Testis (tissue), 3 donors: ENCODE measurements around the gene GLDN. TPM values are rescaled to one million over a fixed set of nuclear protein-coding genes. Genes with fewer than 3 reads are reported as not detected.

Experiments used
- DNase-seq: peaks from one replicate; pipeline ENCODE4 v3.0.0-alpha.2; 2019
- H3K27ac ChIP-seq, 2 donors: fragments of 200-600 bp; sonication (generic); one replicate each; pipeline ENCODE4 v1.5.1; 2019
- H3K27me3 ChIP-seq: fragments of 200-600 bp; sonication (generic); one replicate; pipeline ENCODE4 v1.5.1; 2019
- H3K36me3 ChIP-seq: fragments of 200-600 bp; sonication (generic); one replicate; pipeline ENCODE4 v1.5.1; 2017; ENCODE audit warnings: low read depth; ENCODE audit errors: missing control alignments
- H3K4me1 ChIP-seq: fragments of 200-600 bp; sonication (generic); one replicate; pipeline ENCODE4 v1.5.1; 2019
- H3K4me3 ChIP-seq, 2 donors: fragments of 200-600 bp; sonication (generic); one replicate each; pipeline ENCODE4 v1.5.1; 2017 to 2019
- H3K9me3 ChIP-seq: fragments of 200-600 bp; sonication (generic); one replicate; pipeline ENCODE4 v1.5.1; 2017
- POLR2A ChIP-seq: fragments of 450-650 bp; IDR thresholded peaks from one replicate; pipeline ENCODE4 v1.6.1; 2017; ENCODE audit warnings: antibody characterized with exemption, mild to moderate bottlenecking, moderate library complexity
- WGBS, 2 donors: methylation state at CpG; one replicate each; pipeline ENCODE4 v1.1.5; 2018; 5-methylcytosine and 5-hydroxymethylcytosine counted together
- intact Hi-C: fragments of 100-400 bp; cut with DNase I; formaldehyde crosslinking; loops from one replicate; pipeline ENCODE4 v1.15.1; 2023; ENCODE audit warnings: low total_unique reads
- microRNA-seq, 2 donors: library from miRNA; unstranded; fragments of <30 nt; microRNA quantifications; one replicate each; pipeline ENCODE4, GENCODE V29; 2016; ENCODE audit warnings: borderline number of aligned reads in 2 of 2, borderline replicate concordance in 1 of 2
- polyA plus RNA-seq: library from polyadenylated mRNA; stranded (reverse); fragments of 350-450 nt; fragmentation: Illumina TruSeq; extraction: RNeasy Lipid Tissue Mini Kit (QIAGEN cat#74804); gene quantifications from one replicate; pipeline ENCODE4 v1.2.3, GENCODE V29; 2014; ENCODE audit warnings: low read depth, low replicate concordance; ENCODE audit not compliant: insufficient read depth
- small RNA-seq, 2 donors: library from RNA; depleted of rRNA; stranded (forward); fragments of <200 nt; gene quantifications; one replicate each; pipeline ENCODE3, GENCODE V24; 2016
- total RNA-seq, 2 donors: library from RNA; depleted of rRNA; stranded (reverse); fragments of >200 nt; gene quantifications; one replicate each; pipeline ENCODE4 v1.2.3, GENCODE V29; 2016
- TF ChIP-seq, protein P1 (sequence below), 3 experiments: fragments of 450-650 bp in 2 of 3; fragments of 200-600 bp in 1 of 3; sonication (generic) in 1 of 3; IDR thresholded peaks; one replicate each; pipeline ENCODE4 v1.5.1; 2016 to 2019; ENCODE audit warnings: antibody characterized with exemption in 3 of 3, mild to moderate bottlenecking in 2 of 3, moderate library complexity in 1 of 3

The GLDN gene
- total and polyA plus RNA-seq, 3 donors from 2014 or later = 0.37 to 1.3 (median 0.61) TPM

DNA sequence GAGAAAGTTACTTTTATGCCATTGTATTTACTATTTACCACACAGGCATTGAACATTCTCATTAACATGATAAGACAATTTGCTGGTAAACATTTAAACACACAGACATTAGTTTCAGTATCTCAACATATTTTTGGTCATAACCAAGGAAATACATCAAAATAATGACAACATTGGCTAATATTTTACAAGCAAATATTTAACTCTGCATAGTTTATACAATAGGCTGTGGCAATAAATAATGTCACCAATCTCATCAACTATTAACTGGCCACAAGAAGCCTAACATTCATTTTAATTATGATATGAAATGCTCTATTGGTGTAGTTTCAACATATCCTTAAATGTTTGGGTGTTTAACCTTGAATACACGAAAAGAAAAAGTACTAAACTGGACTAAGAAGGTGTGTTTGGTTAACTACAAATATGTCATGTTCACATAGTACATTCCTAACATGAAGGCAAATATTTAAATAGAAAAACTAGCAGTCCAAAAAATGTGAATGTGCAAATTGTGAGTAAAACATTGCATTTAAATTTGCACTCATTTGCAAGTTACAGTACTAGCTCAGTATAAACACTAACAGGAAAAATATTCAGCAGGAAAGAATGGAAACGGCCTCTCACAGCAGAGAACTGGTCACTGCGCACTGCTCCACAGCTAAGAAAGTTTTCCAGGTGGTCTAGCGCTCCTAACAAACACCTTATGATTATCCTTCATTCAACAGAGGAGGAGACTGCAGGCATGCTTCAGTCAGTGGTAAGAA lies 106.6 kb downstream of the GLDN start:
- intact Hi-C loops = no loop called here
- DNase-seq = no peak
- 92 to 96% methylated on average over 4 of the region's 4 CpGs for WGBS, 2 donors
- Histone ChIP-seq H3K27me3 (no peaks in the 10 kb centered on the region), H3K27ac (no peak overlapping the region), H3K4me3 (no peak overlapping the region), H3K4me1 (no peaks in the 10 kb centered on the region), H3K9me3 (no peaks in the 10 kb centered on the region), H3K36me3 (no peaks in the 10 kb centered on the region)
- TF ChIP-seq, protein P1, sequence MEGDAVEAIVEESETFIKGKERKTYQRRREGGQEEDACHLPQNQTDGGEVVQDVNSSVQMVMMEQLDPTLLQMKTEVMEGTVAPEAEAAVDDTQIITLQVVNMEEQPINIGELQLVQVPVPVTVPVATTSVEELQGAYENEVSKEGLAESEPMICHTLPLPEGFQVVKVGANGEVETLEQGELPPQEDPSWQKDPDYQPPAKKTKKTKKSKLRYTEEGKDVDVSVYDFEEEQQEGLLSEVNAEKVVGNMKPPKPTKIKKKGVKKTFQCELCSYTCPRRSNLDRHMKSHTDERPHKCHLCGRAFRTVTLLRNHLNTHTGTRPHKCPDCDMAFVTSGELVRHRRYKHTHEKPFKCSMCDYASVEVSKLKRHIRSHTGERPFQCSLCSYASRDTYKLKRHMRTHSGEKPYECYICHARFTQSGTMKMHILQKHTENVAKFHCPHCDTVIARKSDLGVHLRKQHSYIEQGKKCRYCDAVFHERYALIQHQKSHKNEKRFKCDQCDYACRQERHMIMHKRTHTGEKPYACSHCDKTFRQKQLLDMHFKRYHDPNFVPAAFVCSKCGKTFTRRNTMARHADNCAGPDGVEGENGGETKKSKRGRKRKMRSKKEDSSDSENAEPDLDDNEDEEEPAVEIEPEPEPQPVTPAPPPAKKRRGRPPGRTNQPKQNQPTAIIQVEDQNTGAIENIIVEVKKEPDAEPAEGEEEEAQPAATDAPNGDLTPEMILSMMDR (IDR thresholded peaks at IDR 0.05) = no peak
- TF ChIP-seq POLR2A = no peak

DNA sequence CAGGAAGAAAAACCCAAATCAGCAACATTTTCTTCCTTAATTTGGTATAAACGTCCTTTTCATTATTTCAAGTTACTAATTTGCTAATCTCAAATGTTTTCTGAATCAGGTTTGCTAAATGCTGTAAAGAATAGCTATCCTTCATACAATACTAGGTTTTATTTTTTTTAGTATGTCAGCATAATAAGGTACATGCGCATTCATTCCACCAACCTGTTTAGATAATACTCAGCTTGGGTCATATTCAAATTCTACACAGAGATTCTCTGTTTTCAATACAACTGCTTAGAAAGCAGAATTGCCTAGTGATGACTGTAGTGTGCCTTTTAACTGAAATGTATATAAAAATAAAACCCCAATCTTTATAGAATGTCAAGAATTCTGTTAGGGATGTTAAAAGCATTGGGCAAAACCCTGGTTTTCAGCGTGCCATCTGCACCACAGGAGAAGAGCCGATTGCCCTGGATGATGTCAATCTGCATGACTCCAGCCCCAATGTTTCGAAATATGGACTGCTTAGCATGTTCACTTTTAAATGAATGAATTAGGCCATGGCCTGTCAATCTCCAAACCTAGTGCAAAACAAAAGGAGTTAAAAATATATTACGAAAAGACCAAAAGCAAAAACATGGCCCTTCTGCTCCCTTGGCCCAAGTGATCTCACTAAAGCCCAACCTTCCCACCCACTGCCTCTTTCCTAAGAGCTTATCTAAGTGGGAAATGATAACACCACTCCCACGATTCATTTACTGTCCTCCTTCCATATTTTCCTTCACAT lies 107.4 kb downstream of the GLDN start:
- no peaks in the 10 kb centered on the region for H3K27me3 ChIP-seq
- no peaks in the 10 kb centered on the region for H3K4me1 ChIP-seq
- 87 to 90% methylated on average over 7 of the region's 7 CpGs for WGBS, 2 donors
- TF ChIP-seq POLR2A = no peak
- TF ChIP-seq, protein P1 (IDR thresholded peaks at IDR 0.05) = no peak
- intact Hi-C loops = no loop called here
- H3K9me3 ChIP-seq = no peaks in the 10 kb centered on the region
- no peaks in the 10 kb centered on the region for H3K36me3 ChIP-seq
- no peak overlapping the region for H3K4me3 ChIP-seq
- no peak for DNase-seq
- H3K27ac ChIP-seq = no peak overlapping the region

DNA sequence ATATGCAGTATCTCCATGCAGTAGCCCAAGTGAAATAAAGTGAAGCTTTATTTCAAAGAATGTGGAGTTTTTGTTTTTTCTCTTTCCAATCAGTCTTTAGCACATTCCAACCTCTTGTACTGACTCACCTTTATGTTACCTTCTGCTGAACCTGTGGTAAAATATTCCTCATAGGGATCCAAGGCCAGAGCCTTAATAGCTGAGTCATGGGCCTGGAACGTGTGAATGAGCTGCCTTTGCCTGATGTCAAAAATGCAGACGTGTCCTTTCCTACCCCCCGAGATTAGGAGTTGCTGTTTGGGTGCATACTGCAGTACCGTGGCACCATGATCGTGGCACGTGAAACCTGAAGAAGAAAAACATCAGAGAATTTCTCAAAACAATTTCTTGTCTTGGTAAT lies 108.5 kb downstream of the GLDN start:
- H3K27me3 ChIP-seq = no peaks in the 10 kb centered on the region
- H3K4me3 ChIP-seq = no peak overlapping the region
- DNase-seq = no peak
- intact Hi-C loops = no loop called here
- no peaks in the 10 kb centered on the region for H3K9me3 ChIP-seq
- H3K4me1 ChIP-seq = no peaks in the 10 kb centered on the region
- no peak overlapping the region for H3K27ac ChIP-seq
- WGBS, 2 donors = 88 to 92% methylated on average over 6 of the region's 6 CpGs
- H3K36me3 ChIP-seq = no peaks in the 10 kb centered on the region
- TF ChIP-seq POLR2A = no peak
- TF ChIP-seq, protein P1 (IDR thresholded peaks at IDR 0.05) = no peak

Small RNAs within 50 kb of the gene (microRNA-seq; reads per million reads assigned to microRNA genes)
- 0 reads per million in 2 donors for gene MIR7973-1
- 0 reads per million in 2 donors for gene MIR7973-2

Small RNAs within 50 kb of the gene (small RNA-seq; reads per million reads assigned to genes)
- gene AC020891.4 (0 reads per million in 2 donors), gene MIR7973-1 (0 reads per million in 2 donors)

Other genes starting within 250 kb of the GLDN start
- 10 to 100 TPM in 1 of 2 donors, 1 to 10 TPM in 1; 5.1 to 17.3 TPM for gene TNFAIP8L3, start 246.7 kb upstream of the GLDN start, total RNA-seq
- 10.2 TPM for gene TNFAIP8L3, start 246.7 kb upstream of the GLDN start, polyA plus RNA-seq
- 1 to 10 TPM; 2.8 to 3.3 TPM for gene CYP19A1, start 3.1 kb upstream of the GLDN start, total RNA-seq
- gene CYP19A1, start 3.1 kb upstream of the GLDN start, polyA plus RNA-seq = 29.0 TPM